Muscle of arm (tissue), 14 donors: Measurements from ENCODE around the gene GOLGA6L9. TPM values are rescaled to one million over a fixed set of nuclear protein-coding genes. Genes with fewer than 3 reads are reported as not detected.
"Not testable (repeated sequence)": the region's sequence is repeated elsewhere in the genome, so short reads cannot be mapped to it uniquely, and the experiment has no call there.

Experiments
- DNase-seq: peaks from one replicate; pipeline ENCODE4 v3.0.0-alpha.2; 2013
- long read RNA-seq, 11 donors: transcript quantifications; one replicate each; lab custom pipeline, GENCODE V29; 2026
- polyA plus RNA-seq, 12 donors: library from polyadenylated mRNA; unstranded; fragments of 120-200 nt; gene quantifications; one replicate each; pipeline ENCODE4 v1.2.1, GENCODE V29; 2013; ENCODE audit not compliant: insufficient read length in 12 of 12

GOLGA6L9 gene, protein sequence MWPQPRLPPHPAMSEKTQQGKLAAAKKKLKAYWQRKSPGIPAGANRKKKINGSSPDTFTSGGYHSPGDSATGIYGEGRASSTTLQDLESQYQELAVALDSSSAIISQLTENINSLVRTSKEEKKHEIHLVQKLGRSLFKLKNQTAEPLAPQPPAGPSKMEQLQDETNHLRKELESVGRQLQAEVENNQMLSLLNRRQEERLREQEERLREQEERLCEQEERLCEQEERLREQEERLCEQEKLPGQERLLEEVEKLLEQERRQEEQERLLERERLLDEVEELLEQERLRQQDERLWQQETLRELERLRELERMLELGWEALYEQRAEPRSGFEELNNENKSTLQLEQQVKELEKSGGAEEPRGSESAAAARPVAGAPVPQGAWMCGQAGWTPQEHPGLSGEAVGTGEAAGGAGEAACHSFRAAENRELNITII
- polyA plus RNA-seq, result 1 to 10 TPM in 11 of 12 donors, not detected in 1; 1.1 to 9.3 (median 3.0) TPM
- long read RNA-seq, donor 1, result 0 reads
- long read RNA-seq, donor 2, result 0 reads
- long read RNA-seq, donor 3, result 0 reads
- long read RNA-seq, donor 4, result 0 reads
- long read RNA-seq, donor 5, result 0 reads
- long read RNA-seq, donor 6, result 0 reads
- long read RNA-seq, donor 7, result 0 reads
- long read RNA-seq, donor 8, result 0 reads
- long read RNA-seq, donor 9, result 0 reads
- long read RNA-seq, donor 10, result 0 reads
- long read RNA-seq, donor 11, result 0 reads

DNA sequence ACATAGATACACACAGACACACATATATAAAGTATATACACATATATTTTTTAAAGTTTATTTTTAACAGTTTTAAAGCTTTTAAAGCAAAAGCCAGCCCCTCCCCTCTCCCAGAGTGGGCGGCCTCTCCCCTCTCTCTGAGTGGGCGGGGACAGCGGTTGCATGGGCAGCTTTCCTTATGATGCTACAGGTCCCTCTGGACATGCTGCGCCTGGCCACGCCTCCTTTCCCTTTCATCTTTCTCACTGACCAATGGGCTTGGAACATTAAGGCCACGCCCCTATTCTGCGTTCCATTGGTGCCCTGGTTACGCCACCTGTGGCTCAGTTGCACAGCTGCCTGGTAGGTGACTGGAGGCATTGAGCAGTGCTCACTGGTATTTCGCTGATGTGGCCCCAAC is at the start of gene GOLGA6L9:
TSS of gene GOLGA6L9 (plus strand) at position 124 of the 400 bp plus-strand sequence. CDS start at position 388, 264 bp downstream.
- DNase-seq, result not testable (repeated sequence)

DNA sequence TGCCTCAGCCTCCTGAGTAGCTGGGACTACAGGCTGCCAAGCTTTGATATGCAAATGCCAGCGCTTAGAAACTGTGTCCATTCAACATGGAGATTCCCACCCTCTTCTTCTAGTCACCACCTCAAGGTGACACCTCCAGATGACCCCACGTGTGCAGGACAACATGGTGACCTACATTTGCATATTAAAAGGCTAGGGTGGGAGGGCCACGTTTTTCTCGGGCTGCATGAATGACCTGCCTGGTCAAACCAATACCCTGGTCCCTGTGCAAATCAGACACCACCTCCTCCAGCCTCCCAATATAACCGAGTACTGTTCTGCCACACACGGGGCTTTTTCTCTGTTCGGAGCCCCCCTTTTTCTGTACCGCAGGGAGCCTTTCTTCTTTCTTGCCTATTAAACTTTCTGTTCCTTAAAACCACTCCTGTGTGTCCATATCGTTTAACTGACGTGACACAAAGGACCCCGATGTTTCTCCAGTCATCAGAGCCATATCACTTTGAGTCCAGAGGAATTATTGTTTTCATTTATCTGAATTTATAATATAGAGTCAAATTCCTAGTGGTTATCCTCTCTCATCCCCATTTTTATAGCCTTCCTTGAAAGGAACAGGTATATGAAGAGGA is 48.2 kb upstream of the GOLGA6L9 start:
- DNase-seq, result not testable (repeated sequence)

DNA sequence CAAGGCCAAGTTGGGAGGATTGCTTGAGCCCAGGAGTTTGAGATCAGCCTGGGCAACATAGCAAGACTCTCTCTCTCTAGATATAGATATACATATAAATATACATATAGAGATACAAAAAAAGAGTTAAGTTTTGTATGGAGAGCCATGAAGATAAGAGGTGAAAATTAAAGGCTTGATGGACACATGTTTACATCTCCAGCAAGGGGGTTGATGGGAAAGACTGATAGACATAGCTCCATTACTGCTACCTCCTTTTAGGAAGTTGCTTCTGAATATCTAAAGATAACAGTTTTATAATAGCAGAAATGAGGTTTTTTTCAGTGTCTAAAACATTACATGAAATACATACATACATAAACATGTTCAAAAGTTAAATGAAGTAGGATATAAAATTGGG is 42.4 kb upstream of the GOLGA6L9 start:
- DNase-seq, result not testable (repeated sequence)

DNA sequence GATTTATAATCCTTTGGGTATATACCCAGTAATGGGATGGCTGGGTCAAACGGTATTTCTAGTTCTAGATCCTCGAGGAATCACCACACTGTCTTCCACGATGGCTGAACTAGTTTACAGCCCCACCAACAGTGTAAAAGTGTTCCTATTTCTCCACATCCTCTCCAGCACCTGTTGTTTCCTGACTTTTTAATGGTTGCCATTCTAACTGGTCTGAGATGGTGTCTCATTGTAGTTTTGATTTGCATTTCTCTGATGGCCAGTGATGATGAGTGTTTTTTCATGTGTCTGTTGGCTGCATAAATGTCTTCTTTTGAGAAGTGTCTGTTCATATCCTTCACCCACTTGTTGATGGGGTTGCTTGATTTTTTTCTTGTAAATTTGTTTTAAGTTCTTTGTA is 39.5 kb upstream of the GOLGA6L9 start:
- not testable (repeated sequence) for DNase-seq

DNA sequence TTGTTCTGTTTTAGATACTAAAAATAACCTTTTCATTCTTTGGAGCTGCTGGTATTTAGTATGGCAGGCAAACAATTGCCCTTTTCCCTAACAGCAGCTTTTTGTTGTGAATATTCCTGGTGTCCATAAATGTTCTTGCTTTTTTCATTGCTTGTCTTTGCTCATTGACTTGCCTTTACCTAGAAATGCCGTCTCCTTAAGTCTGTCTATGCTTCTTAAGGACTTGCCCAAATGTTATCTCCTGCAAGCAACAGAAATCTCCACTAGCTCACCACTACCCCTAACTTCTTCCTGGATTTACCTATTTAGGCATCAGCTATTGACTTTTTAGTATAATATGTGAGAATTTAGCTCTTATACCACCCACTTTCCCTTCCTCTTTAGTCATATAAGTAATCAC is 37.5 kb upstream of the GOLGA6L9 start:
- not testable (repeated sequence) for DNase-seq

DNA sequence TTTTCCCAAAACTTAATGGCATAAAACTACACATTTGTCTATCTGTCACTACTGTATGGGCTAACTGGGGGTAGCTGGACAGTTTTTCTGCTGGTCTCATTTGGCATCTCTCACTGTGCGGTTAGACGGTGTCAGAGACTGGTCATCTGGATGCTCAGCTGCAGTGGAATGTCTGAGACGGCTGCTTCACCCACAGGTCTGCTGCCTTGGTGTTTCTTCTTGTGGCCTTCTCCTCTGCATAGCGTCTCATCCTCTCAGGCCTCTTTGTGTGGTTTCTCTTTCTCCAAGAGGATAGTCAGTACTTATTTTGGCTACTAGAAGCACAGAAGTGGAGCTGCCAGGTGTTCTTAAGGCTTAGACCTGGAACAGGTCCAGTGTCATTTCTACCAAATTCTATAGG is 35.9 kb upstream of the GOLGA6L9 start:
- DNase-seq, result no peak

DNA sequence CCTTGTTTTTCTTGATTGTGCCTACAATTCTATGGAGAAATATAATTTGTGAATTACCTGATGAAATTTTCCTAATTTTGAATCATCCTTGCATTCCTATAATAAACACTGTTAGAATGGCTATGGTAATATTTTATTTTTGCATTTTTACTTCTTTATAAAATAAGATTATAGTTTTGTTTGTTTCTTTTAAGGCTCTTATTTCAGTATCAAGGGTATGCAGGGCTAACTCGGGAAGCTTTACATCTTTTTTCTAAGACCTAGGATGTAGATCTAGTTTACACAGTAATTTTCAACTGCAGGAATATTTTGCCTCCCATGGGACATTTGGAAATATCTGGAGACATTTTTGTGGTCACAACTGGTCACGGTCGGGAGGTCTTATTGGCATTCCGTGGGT is 33.8 kb upstream of the GOLGA6L9 start:
- not testable (repeated sequence) for DNase-seq

DNA sequence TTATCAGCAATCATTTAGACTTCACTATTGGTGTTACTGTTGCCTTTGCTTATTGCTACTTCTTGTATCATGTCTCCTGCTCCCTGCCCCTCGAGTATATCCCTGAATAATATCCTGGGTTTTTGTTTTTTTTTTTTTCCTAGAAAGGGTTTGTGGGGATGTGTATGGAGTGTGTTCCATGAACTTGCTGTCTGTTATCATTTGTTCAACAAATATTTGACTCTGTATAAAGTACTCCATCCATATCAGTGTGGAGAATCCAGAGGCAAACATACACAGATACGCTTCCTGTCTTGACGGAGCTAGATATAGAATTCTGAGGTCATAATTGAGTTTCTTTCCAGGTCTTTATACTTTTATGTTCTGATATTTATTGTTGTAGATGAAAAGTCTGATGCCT is 31.8 kb upstream of the GOLGA6L9 start:
- DNase-seq, result no peak

DNA sequence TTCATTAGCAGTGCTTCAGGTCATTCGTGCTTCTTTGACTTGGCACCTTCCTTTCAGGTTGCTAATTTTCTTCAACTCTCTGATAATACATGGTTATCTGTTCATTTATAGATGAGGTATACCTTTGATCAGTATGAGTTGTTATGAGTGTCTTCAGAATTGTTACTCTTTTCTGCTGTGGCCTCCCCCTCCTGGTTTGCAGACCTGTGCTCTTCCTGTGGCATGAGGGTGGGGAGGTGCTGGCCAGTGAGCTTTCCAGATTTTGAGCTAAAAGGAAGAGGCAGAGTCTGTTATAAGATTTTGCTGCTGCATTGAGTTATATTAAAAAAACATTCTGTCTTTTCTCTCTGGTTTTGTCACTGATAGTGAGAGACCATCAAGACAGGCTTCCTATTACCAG is 30.8 kb upstream of the GOLGA6L9 start:
- no peak for DNase-seq

DNA sequence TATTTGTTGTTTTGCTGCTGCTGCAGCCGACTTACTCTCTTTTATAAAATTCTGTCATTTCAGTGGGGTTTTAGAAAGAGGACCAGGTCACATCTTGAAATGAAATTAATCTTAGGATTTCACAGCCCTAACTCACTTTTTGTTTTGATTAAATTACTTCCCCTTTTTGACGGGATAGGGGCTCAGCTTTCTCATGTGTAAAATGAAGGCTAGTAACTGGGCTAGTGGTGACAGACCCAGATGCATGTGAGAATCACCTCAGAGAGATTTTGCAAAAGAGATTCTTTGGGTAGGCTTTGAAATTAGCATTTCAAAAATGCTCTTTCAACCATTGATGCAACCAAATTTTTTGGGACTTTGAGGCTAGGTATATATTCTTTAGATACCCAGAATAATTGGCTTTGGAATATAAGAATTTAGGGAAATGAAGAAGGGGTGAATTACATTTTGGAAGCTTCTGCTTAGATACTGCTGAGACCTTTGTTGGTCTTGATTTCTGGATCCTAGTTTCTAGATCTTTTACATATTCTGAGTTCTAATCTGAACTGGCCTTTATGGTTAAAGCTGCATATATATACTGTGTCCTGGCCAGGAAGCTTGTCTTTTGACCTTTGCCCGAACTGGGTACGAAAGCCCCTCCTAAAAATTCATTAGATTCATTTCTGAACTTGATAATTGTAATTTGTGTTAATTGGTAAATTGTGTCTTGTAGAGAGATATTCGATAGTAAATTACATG is 30.1 kb upstream of the GOLGA6L9 start:
- DNase-seq, result not testable (repeated sequence)

DNA sequence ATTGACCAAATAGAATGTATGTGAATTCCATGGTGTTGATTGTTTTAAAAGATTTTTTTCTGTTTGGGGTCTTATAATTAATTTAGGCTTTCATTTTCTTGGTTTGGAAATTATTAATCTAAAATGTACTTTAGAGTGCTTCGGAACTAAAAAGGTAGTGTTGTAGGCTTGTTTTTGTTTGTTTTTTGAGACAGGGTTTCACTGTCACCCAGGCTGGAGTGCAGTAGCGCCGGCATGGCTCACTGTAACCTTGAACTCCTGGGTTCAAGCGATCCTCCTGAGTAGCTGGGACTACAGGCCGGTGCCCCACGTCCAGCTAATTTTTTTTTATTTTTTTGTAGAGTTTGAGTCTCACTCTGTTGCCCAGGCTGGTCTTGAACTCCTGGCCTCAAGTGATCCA is 27.7 kb upstream of the GOLGA6L9 start:
- DNase-seq, result not testable (repeated sequence)

DNA sequence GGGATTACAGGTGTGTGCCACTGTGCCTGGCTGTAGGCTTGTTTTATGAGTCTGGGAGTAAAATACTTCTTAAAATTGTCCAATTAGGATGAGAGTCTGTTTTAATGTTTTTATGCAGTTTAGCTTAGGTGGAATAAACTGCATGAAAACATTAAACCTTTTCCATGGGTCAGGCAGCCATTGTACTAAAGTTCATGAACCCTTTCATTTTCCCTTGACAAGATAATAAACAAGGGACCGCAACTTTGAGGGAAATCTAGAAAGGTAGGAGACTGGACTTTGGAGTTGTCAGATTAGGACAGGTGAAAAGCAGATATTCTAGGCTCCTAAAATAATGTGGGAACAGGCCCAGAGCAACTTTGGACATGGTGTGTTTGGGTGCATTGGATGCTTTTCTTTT is 27.3 kb upstream of the GOLGA6L9 start:
- not testable (repeated sequence) for DNase-seq

DNA sequence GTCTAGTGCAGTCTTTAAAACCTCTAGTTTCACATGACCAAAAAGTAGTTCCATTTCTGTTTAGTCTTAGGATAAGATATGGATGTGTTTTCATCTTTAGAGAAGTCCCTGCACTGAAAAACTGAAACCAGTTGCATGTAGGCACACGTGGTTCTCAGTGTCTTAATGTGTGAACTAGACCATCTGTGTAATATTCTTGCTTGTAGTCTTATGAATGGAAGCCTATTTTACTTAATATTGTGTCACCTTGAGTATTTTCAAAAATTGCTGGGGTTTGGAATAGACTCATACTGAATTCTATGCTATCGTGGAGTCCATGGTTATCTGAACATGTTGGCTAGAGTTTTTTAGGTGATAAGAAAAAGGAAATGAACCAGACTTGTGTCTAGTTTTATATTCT is 23.4 kb upstream of the GOLGA6L9 start:
- not testable (repeated sequence) for DNase-seq

DNA sequence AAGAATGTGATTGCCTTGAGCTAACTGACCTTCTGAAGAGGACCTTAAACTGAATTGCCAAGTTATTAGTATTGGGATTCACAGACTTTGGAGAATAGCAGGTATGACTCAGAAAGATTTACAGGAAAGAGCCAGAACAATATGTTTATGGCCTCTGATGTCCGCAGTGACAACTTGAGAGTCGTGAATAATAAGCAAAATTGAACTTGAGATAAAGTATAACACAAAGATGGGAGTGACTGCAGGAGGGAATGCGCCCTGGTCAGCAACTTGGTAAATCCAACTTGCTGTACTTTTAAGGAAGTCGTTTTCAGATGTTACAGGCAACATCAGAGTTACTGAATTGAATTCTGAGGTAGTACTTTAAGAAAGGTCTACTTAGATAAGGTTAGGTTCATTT is 19.3 kb upstream of the GOLGA6L9 start:
- not testable (repeated sequence) for DNase-seq

DNA sequence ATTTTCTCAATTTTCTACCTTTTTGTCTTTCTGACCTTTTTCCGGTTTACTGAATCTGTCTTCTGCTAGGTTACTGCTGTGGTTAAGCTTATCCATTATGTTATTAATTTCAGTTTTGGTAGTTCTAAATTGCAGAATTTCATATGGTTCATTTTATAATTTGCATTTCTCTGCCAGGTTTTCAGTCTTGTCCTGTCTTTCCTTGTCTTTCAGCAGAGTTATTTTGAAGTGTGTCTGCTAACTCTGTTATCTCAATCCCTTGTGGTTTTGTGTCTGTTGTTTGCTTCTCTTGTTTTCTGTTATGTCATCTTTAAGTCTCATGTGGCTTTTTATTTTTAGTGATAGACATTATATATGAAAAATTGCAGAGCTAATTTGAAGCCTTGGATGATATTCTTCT is 18.0 kb upstream of the GOLGA6L9 start:
- DNase-seq, result not testable (repeated sequence)

DNA sequence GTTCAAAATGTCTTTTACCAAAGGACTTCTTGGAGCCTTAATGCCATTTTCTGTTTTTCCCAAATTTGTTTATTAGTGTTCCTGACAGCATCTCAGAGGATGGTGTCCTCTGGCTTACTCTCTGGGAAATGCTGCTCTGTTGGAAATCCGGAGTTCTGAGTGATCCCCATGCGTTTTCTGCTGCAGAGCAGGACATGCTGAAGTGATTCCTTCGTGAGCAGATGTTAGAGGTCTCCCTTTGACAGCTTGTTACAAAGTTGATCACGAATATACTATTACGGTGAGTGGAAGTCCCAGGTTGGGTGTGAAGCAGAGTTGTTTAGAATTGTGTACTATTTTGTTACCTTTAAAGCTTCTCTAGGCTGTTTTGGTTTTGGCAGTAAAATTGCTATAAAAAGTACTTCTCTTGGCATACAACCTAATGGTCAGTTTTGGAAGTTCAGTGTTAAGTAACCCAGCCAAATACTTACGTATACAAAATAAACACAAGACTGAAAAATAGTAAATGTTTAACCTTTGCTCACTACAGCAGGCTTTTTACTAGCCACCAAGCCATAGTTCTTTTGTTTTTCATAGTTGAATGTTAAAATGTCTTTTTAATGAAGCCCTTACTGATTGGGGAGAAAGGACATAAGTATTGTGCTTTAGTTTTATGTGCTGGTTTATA is 15.0 kb upstream of the GOLGA6L9 start:
- peak; percentile 27 for DNase-seq

DNA sequence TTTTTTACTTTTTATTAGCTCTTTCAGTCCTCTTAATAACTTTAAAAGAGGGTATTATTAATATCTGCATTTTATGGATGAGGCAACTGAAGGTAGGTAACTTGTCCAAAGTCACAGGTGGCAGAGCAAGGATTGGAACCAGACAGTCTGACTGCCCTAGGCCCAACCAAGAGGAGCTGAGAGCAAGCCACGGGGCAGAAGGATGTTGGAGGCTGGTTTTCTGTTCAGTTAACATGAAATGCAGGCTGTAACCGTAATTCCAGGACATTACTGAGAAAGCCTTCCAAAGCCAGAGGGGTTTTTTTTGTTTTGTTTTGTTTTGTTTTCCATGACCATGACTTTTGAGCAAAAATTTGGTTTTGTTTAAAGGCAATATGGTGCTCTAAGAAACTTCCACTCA is 9.1 kb upstream of the GOLGA6L9 start:
- DNase-seq, result not testable (repeated sequence)

DNA sequence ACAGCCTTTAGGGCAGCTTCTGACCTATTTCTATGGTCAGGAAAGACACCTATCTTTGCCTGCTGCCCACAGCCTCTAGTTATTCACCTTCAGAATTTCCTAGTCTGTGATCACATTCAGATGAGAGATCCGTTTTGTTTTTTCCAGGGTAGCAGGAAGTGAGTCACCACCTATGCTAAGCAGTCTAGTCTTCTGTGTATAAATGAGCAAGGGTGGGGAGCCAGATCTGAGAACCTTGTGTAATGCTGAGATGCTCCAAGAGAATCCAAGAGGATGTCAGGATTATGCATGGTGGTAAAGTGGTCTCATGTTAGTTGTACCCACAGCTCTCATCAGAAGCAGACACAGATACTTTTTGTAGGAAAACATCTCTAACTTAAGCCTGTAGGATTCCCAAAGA is 8.7 kb upstream of the GOLGA6L9 start:
- DNase-seq, result not testable (repeated sequence)

DNA sequence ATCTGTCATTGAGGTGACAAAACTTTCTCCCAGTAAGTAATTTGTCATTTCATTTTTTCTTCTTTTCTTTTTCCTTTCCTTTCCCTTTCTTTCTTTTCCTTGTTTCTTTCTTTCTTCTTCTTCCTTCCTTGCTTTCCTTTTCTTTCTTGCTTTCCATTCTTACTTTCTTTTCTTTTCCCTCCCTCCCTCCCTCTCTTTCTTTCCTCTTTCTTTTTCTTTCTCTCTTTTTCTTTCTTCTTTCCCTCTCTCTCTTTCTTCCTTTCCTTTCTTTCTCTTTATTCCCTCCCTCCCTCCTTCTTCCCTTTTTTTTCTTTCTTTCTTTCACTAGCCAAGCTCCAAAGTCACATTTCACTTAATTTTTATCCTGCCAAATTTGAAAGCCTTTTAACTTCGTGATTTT is 2.5 kb upstream of the GOLGA6L9 start:
- not testable (repeated sequence) for DNase-seq

DNA sequence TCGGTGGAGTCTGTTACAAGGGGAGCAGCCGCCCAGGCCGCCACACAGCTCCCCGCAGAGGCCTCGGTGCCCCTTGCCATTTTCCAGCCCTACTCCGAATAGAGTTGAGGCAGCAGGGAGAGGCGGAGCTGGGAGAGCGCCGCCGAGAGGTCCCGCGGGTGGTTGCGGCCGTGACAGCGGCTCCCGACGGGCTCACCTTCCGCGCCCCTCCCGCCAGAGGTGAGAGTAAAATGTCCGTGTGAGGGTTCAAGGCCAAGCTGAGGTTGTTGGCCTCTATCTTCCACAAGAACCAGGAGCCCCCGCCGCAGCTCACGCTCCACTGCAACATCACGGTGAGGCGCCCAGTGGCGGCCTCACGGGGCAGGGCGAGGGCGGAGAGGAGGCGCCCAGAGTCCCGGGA is 15.8 kb downstream of the GOLGA6L9 start:
- DNase-seq, result not testable (repeated sequence)

DNA sequence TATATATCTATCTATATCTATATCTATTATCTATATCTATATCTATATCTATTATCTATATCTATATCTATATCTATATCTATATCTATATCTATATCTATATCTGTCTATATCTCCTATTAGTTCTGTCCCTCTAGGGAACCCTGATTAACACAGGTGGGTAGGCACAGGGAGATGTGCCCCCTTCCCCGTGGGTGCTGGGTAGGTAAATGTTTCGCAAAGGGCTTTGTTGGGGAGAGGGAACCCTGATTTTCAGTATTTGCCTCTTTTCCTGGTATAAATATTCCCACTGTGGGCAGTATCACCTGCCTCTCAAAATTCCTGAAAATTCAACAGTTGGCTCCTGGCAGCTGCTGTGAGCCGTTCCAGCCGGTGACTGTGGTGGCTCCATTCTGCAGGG is 27.7 kb downstream of the GOLGA6L9 start:
- DNase-seq, result not testable (repeated sequence)
